ENCODE measurements around the gene PGS1.

Gene PGS1

DNA sequence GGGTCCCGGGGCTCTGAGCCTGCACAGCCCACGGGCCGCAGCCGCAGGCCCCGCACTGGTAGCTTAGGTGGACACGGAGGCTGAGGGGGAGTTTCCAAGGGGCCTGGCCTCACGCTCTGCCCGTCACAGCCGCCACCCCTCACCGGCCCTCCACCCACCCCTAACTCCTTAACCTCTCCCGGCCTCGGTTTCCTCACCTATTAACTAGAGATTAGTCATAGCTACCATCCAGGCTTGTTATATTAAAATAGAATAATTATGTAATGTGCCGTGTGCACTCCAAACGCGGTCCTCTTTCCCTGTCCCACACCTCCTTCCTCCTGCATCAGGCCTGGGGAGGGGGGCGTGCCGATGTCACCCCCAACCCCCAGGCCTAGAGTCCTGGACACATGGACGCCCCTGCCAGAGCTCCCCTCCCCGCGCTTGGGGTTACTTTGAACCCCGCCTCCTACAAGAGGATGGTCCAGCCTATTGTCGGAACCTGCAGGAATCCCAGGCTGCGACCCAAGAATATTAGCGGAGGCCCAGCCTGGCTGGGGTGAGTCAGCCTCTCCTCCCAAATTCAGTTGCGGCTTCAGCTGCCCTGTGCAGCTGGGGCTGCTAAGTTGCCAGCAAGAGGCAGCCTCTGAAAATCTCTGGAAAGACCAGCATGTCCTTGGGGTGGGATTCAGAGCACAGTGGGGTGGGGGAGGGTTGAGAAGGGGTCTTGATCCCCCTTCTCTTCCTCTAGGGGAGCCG, 35.8 kb upstream of the PGS1 start:
- no peak overlapping the region for H3K4me3 ChIP-seq (ENCODE audit: low read length)
- no peaks in the 10 kb centered on the region for H3K36me3 ChIP-seq (ENCODE audit: control insufficient read depth, insufficient read depth, low read length)
- no peaks in the 10 kb centered on the region for H3K79me1 ChIP-seq (ENCODE audit: low read length)
- no peaks in the 10 kb centered on the region for H3K79me2 ChIP-seq (ENCODE audit: control insufficient read depth, insufficient read depth, low read length)
- WGBS (ENCODE audit: extremely low coverage, insufficient coverage, low lambda C conversion rate) = no CpG with 5 or more reads among the region's 26 CpGs
- H4K5ac ChIP-seq (ENCODE audit: low read length) = no peak overlapping the region
- no peak overlapping the region for H4K8ac ChIP-seq (ENCODE audit: low read depth, low read length)
- H2AK5ac ChIP-seq (ENCODE audit: low read length) = no peak overlapping the region
- H3K27ac ChIP-seq (ENCODE audit: low read depth, low read length) = peak overlapping the region; percentile 23
- H2BK5ac ChIP-seq (ENCODE audit: low read length) = no peak overlapping the region
- no peak overlapping the region for H3K23ac ChIP-seq (ENCODE audit: low read length)
- H3K4ac ChIP-seq (ENCODE audit: low read depth, low read length) = peak overlapping the region; percentile 46
- peak; percentile 72 for DNase-seq
- H3K4me2 ChIP-seq (ENCODE audit: low read length) = peak overlapping the region; percentile 39
- peaks cover 6% of the 10 kb centered on the region for H3K4me1 ChIP-seq (ENCODE audit: control insufficient read depth, low read depth, low read length)
- H3K27me3 ChIP-seq (ENCODE audit: insufficient read depth, low read length, poor library complexity) = no peaks in the 10 kb centered on the region
- no peak overlapping the region for H2BK120ac ChIP-seq (ENCODE audit: low read depth, low read length)
- H3K56ac ChIP-seq (ENCODE audit: low read length) = peak overlapping the region; percentile 76
- H3K9ac ChIP-seq (ENCODE audit: low read length) = peak overlapping the region; percentile 43
- H3K18ac ChIP-seq (ENCODE audit: low read length) = peak overlapping the region; percentile 65
- no peak overlapping the region for H2BK15ac ChIP-seq (replicated peaks; ENCODE audit: low read depth)

DNA sequence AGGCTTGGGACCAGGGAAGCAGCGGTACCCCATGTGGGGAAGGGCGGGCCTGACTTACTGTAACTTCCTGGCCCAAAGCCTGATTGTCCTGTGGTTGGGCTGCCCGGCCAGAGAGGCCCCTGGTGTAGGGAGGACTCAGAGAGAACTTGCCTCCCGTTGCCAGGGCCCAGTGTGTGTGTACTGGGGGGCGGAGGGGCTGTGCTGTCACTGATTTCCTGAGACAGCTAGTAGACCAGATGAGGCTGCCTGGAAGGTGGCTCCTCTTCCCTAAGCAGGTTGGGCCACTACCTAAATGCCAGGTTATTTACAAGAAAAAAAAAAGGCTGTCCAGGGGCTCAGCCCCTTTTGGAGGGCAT, 35.3 kb upstream of the PGS1 start:
- peak; percentile 85 for DNase-seq
- Histone ChIP-seq H3K23ac (ENCODE audit: low read length) (peak overlapping the region; percentile 69), H3K27me3 (ENCODE audit: insufficient read depth, low read length, poor library complexity) (no peaks in the 10 kb centered on the region), H3K4me1 (ENCODE audit: control insufficient read depth, low read depth, low read length) (peaks cover 6% of the 10 kb centered on the region), H3K18ac (ENCODE audit: low read length) (peak overlapping the region; percentile 64), H3K56ac (ENCODE audit: low read length) (peak overlapping the region; percentile 40), H3K27ac (ENCODE audit: low read depth, low read length) (no peak overlapping the region), H3K4me3 (ENCODE audit: low read length) (no peak overlapping the region), H2BK15ac (replicated peaks; ENCODE audit: low read depth) (no peak overlapping the region), H2AK5ac (ENCODE audit: low read length) (no peak overlapping the region), H3K4ac (ENCODE audit: low read depth, low read length) (no peak overlapping the region), H4K8ac (ENCODE audit: low read depth, low read length) (no peak overlapping the region), H3K9ac (ENCODE audit: low read length) (peak overlapping the region; percentile 43), H2BK5ac (ENCODE audit: low read length) (peak overlapping the region; percentile 23), H4K5ac (ENCODE audit: low read length) (no peak overlapping the region), H3K79me2 (ENCODE audit: control insufficient read depth, insufficient read depth, low read length) (no peaks in the 10 kb centered on the region), H3K4me2 (ENCODE audit: low read length) (no peak overlapping the region), H3K79me1 (ENCODE audit: low read length) (no peaks in the 10 kb centered on the region), H3K36me3 (ENCODE audit: control insufficient read depth, insufficient read depth, low read length) (no peaks in the 10 kb centered on the region), H2BK120ac (ENCODE audit: low read depth, low read length) (peak overlapping the region; percentile 7)
- WGBS (ENCODE audit: extremely low coverage, insufficient coverage, low lambda C conversion rate) = no CpG with 5 or more reads among the region's 5 CpGs

DNA sequence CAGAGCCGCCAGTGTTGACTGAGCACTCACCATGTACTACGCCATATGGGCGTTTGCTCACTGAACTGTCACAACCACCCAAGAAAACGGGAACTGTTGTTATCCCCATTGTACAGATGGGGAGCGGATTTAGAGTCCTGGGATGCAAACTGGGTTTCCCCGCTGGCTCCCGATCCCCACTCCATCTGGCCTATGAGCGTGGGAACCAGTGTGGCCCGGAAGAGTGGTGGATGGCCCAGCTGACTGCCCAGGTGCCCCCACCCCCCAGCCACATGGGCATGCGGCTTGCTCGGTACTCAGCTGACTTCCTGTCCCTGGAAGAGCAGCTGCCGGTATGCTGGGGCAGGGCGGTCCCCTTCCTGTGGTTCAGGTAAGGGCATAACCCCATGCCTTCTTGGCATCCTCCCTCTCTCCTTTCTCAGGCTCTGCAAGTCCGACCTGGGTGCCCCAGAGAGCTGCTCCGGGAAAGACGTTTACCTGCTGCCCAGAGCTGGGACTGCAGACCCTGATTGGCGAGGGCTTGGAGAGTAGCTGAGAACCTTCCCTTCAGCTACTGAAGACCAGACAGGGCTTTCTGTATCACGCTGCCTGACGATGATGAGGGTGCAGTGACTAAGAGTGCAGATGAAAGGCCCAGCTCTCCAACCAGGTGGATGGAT, 34.8 kb upstream of the PGS1 start:
- no peaks in the 10 kb centered on the region for H3K79me2 ChIP-seq (ENCODE audit: control insufficient read depth, insufficient read depth, low read length)
- H3K27me3 ChIP-seq (ENCODE audit: insufficient read depth, low read length, poor library complexity) = no peaks in the 10 kb centered on the region
- no peak overlapping the region for H3K23ac ChIP-seq (ENCODE audit: low read length)
- peak overlapping the region; percentile 7 for H2BK120ac ChIP-seq (ENCODE audit: low read depth, low read length)
- peak overlapping the region; percentile 62 for H3K56ac ChIP-seq (ENCODE audit: low read length)
- H3K79me1 ChIP-seq (ENCODE audit: low read length) = no peaks in the 10 kb centered on the region
- DNase-seq = no peak
- H3K4me1 ChIP-seq (ENCODE audit: control insufficient read depth, low read depth, low read length) = peaks cover 6% of the 10 kb centered on the region
- no peak overlapping the region for H3K4me2 ChIP-seq (ENCODE audit: low read length)
- no CpG with 5 or more reads among the region's 19 CpGs for WGBS (ENCODE audit: extremely low coverage, insufficient coverage, low lambda C conversion rate)
- no peaks in the 10 kb centered on the region for H3K36me3 ChIP-seq (ENCODE audit: control insufficient read depth, insufficient read depth, low read length)
- no peak overlapping the region for H3K18ac ChIP-seq (ENCODE audit: low read length)
- no peak overlapping the region for H3K4me3 ChIP-seq (ENCODE audit: low read length)
- H2AK5ac ChIP-seq (ENCODE audit: low read length) = no peak overlapping the region
- no peak overlapping the region for H3K27ac ChIP-seq (ENCODE audit: low read depth, low read length)
- H3K4ac ChIP-seq (ENCODE audit: low read depth, low read length) = no peak overlapping the region
- no peak overlapping the region for H2BK15ac ChIP-seq (replicated peaks; ENCODE audit: low read depth)
- H3K9ac ChIP-seq (ENCODE audit: low read length) = peak overlapping the region; percentile 32
- H4K8ac ChIP-seq (ENCODE audit: low read depth, low read length) = no peak overlapping the region
- no peak overlapping the region for H4K5ac ChIP-seq (ENCODE audit: low read length)
- peak overlapping the region; percentile 23 for H2BK5ac ChIP-seq (ENCODE audit: low read length)

DNA sequence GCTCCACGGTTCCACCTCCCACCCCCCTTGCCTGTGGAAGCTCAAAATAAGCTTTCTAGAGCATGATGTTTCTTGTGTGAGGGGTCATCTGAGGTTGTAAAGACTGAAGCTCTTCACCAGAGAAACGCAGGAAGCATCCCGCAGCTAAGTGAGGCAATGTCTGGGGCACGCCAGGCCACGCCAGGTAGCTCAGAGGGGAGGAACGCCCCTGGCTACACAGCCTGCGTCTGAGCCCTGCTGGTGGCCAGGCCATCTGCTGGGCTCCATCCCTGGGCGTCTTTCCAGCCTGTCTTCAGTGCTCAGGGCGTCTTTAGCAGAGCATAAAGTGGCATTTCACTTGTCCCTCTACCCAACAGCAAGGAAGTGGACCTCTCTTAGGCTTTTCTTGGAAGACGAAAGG, 33.8 kb upstream of the PGS1 start:
- Histone ChIP-seq H3K9ac (ENCODE audit: low read length) (no peak overlapping the region), H4K8ac (ENCODE audit: low read depth, low read length) (no peak overlapping the region), H3K36me3 (ENCODE audit: control insufficient read depth, insufficient read depth, low read length) (no peaks in the 10 kb centered on the region), H2BK15ac (replicated peaks; ENCODE audit: low read depth) (no peak overlapping the region), H3K56ac (ENCODE audit: low read length) (no peak overlapping the region), H3K23ac (ENCODE audit: low read length) (no peak overlapping the region), H3K79me1 (ENCODE audit: low read length) (no peaks in the 10 kb centered on the region), H2AK5ac (ENCODE audit: low read length) (peak overlapping the region; percentile 6), H3K4me3 (ENCODE audit: low read length) (no peak overlapping the region), H3K4ac (ENCODE audit: low read depth, low read length) (no peak overlapping the region), H3K27me3 (ENCODE audit: insufficient read depth, low read length, poor library complexity) (no peaks in the 10 kb centered on the region), H2BK5ac (ENCODE audit: low read length) (no peak overlapping the region), H3K4me1 (ENCODE audit: control insufficient read depth, low read depth, low read length) (peaks cover 6% of the 10 kb centered on the region), H2BK120ac (ENCODE audit: low read depth, low read length) (no peak overlapping the region), H3K18ac (ENCODE audit: low read length) (no peak overlapping the region), H3K4me2 (ENCODE audit: low read length) (no peak overlapping the region), H4K5ac (ENCODE audit: low read length) (no peak overlapping the region), H3K79me2 (ENCODE audit: control insufficient read depth, insufficient read depth, low read length) (no peaks in the 10 kb centered on the region), H3K27ac (ENCODE audit: low read depth, low read length) (no peak overlapping the region)
- no CpG with 5 or more reads among the region's 10 CpGs for WGBS (ENCODE audit: extremely low coverage, insufficient coverage, low lambda C conversion rate)
- no peak for DNase-seq

DNA sequence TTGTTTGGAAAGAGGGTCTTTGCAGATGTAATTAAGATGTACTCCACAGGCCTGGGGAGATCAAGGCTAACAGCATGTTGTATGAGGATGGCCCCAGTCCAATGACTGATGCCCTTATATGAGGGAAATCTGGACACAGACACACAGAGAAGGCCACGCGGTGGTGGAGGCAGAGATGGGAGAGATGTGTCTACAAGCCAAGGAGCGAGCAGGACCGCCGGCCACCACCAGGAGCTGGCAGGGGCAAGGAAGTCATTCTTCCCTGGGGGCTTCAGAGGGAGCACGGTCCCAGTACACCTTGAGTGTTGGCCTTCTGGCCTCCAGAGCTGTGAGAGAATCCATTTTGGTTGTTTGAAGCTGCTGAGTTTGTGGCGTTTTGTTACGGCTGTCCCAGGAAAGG, 33.3 kb upstream of the PGS1 start:
- Histone ChIP-seq H2BK15ac (replicated peaks; ENCODE audit: low read depth) (no peak overlapping the region), H3K9ac (ENCODE audit: low read length) (no peak overlapping the region), H3K4me2 (ENCODE audit: low read length) (no peak overlapping the region), H4K8ac (ENCODE audit: low read depth, low read length) (no peak overlapping the region), H3K4me3 (ENCODE audit: low read length) (no peak overlapping the region), H2BK120ac (ENCODE audit: low read depth, low read length) (no peak overlapping the region), H3K23ac (ENCODE audit: low read length) (no peak overlapping the region), H3K4me1 (ENCODE audit: control insufficient read depth, low read depth, low read length) (peaks cover 6% of the 10 kb centered on the region), H4K5ac (ENCODE audit: low read length) (no peak overlapping the region), H3K79me1 (ENCODE audit: low read length) (no peaks in the 10 kb centered on the region), H3K27me3 (ENCODE audit: insufficient read depth, low read length, poor library complexity) (no peaks in the 10 kb centered on the region), H2BK5ac (ENCODE audit: low read length) (no peak overlapping the region), H2AK5ac (ENCODE audit: low read length) (no peak overlapping the region), H3K18ac (ENCODE audit: low read length) (no peak overlapping the region), H3K27ac (ENCODE audit: low read depth, low read length) (no peak overlapping the region), H3K79me2 (ENCODE audit: control insufficient read depth, insufficient read depth, low read length) (no peaks in the 10 kb centered on the region), H3K56ac (ENCODE audit: low read length) (no peak overlapping the region), H3K4ac (ENCODE audit: low read depth, low read length) (no peak overlapping the region), H3K36me3 (ENCODE audit: control insufficient read depth, insufficient read depth, low read length) (no peaks in the 10 kb centered on the region)
- no CpG with 5 or more reads among the region's 8 CpGs for WGBS (ENCODE audit: extremely low coverage, insufficient coverage, low lambda C conversion rate)
- no peak for DNase-seq
